Small intestine (tissue), 7 donors: ENCODE measurements around the gene CNMD. TPM values are rescaled to one million over a fixed set of nuclear protein-coding genes. Genes with fewer than 3 reads are reported as not detected.
A peak's percentile ranks its signal among the peaks of the same experiment; 100 is the strongest.

Experiments
- DNase-seq, 2 donors: peaks; one replicate each; pipeline versions ENCODE4 v3.0.0 to v3.0.0-alpha.2; 2013
- FAIRE-seq: peaks from 2 replicates; lab custom pipeline; 2012; peaks lifted over from hg19 to GRCh38; lab: Jason Lieb, UNC
- H3K27ac ChIP-seq, 3 donors: one replicate each; pipeline ENCODE4 v1.5.1; 2013; ENCODE audit warnings: low read length in 2 of 3, mild to moderate bottlenecking in 2 of 3, control low read depth in 1 of 3, inconsistent platforms in 1 of 3, low read depth in 1 of 3, moderate library complexity in 1 of 3
- H3K27me3 ChIP-seq, 3 donors: one replicate each; pipeline ENCODE4 v1.6.1; 2013; ENCODE audit warnings: low read length in 3 of 3, inconsistent platforms in 1 of 3; ENCODE audit not compliant: control insufficient read depth in 3 of 3, insufficient read depth in 3 of 3
- H3K36me3 ChIP-seq, 3 donors: one replicate each; pipeline ENCODE4 v1.6.1; 2013; ENCODE audit warnings: low read length in 3 of 3, inconsistent platforms in 1 of 3, low read depth in 1 of 3, mild to moderate bottlenecking in 1 of 3, moderate library complexity in 1 of 3; ENCODE audit not compliant: control insufficient read depth in 3 of 3, insufficient read depth in 2 of 3
- H3K4me1 ChIP-seq, 3 donors: one replicate each; pipeline ENCODE4 v1.6.1; 2013; ENCODE audit warnings: low read length in 2 of 3, inconsistent platforms in 1 of 3, low read depth in 1 of 3, mild to moderate bottlenecking in 1 of 3, moderate library complexity in 1 of 3; ENCODE audit not compliant: control insufficient read depth in 3 of 3, insufficient read depth in 2 of 3
- H3K4me3 ChIP-seq, 3 donors: one replicate each; pipeline ENCODE4 v1.5.1; 2013; ENCODE audit warnings: low read length in 3 of 3, control low read depth in 1 of 3, inconsistent platforms in 1 of 3, low read depth in 1 of 3, mild to moderate bottlenecking in 1 of 3, moderate library complexity in 1 of 3
- H3K9me3 ChIP-seq, 2 donors: one replicate each; pipeline ENCODE4 v1.6.1; 2013; ENCODE audit warnings: low read depth in 1 of 2, low read length in 1 of 2; ENCODE audit not compliant: control insufficient read depth in 2 of 2, insufficient read depth in 1 of 2
- WGBS, 3 donors: extraction: QIAGEN DNeasy Blood & Tissue Kit; methylation state at CpG; one replicate each; pipeline ENCODE4 v1.1.7; 2013; 5-methylcytosine and 5-hydroxymethylcytosine counted together
- polyA plus RNA-seq, 4 donors: library from polyadenylated mRNA; stranded (reverse) in 3 of 4; unstranded in 1 of 4; fragments of 200-250 nt in 3 of 4; fragments of 120-200 nt in 1 of 4; gene quantifications; one replicate each; pipeline versions ENCODE4 v1.2.1 to v1.2.3, GENCODE V29; 2013
- donor health status: healthy with polysubstance abuse.
- donor health status: control.
- donor health status: control.
- donor health status: Bipolar disorder and iron deficiency.
- donor health status: healthy.

CNMD gene
- polyA plus RNA-seq, 4 donors, result 0.04 to 0.18 TPM; not detected in 2

DNA sequence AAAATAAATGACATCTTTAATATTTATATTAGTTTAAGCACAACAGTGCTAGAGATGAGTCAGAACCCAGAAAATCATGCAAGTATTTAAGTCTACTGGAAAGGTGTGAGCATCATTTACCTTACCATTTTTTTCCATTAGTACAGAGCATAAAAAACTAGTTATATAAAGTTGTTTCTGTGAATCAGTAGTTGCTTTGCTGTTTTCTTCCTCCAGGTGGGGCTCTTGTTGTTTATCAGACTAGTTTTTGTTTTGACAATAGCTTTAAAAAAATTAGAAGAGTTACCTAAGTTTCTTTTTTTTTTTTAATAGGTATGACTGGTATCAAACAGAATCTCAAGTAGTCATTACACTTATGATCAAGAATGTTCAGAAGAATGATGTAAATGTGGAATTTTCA, 74.3 kb downstream of the CNMD start:
- no peak for FAIRE-seq

DNA sequence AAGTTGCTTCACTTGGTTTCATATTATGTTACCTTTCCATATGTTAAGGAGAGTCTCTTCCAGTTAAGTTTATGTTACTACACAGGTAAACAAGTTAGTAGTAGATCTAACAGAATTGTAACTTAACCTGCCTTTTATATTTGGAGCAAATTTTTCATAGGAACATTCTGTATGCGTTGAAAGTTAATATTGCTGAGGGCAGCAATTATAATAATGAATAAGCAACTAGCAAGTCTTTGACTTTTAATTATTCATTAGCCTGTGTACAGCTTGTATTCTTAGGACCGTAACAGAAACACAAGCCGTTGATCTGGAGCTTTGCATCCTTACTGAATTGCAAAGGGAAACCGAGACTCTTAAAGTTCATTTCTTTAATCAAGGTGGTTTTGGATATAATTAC, 75.3 kb downstream of the CNMD start:
- 98 to 99% (median 98%) methylated on average over 4 of the region's 4 CpGs for WGBS, 3 donors
- H3K4me1 ChIP-seq, result no peaks in the 10 kb centered on the region
- FAIRE-seq (no peak), DNase-seq (no peak)
- no peaks in the 10 kb centered on the region for H3K27me3 ChIP-seq
- H3K4me3 ChIP-seq, result no peak overlapping the region
- no peak overlapping the region for H3K27ac ChIP-seq
- H3K36me3 ChIP-seq, result peaks cover 11 to 25% (median 12%) of the 10 kb centered on the region in 3 donors
- H3K9me3 ChIP-seq, result no peaks in the 10 kb centered on the region

More for the DNA sequence above, 74.3 kb downstream of the CNMD start:
- DNase-seq, result peak in 1 of 2 donors; percentile 9
- peaks cover 11 to 26% (median 12%) of the 10 kb centered on the region in 3 donors for H3K36me3 ChIP-seq
- no peak overlapping the region for H3K4me3 ChIP-seq
- no peak overlapping the region for H3K27ac ChIP-seq
- no peaks in the 10 kb centered on the region for H3K27me3 ChIP-seq
- no peaks in the 10 kb centered on the region for H3K9me3 ChIP-seq
- no peaks in the 10 kb centered on the region for H3K4me1 ChIP-seq

DNA sequence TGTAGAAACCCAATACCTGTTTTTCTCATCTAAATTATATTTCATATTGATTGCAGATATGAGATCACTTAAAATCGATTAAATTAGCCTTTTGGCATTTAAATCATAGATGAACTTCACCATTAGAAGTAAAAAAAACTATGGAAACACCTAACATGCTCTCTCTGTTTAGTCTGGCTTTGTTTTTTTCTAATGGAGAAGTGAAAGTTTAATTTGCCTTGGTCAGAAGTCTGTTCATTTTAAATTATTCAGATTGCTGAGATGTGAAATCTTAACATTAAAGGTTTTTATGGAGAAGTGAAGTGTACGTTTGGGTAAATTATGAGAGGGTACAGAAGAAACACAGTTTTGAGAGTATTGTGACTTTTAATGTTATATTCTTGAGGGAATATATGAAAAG, 80.3 kb downstream of the CNMD start:
- no peak for FAIRE-seq
- WGBS, 3 donors, result 82 to 91% (median 89%) methylated on average over 2 of the region's 2 CpGs
- H3K36me3 ChIP-seq, result peaks cover 2 to 14% (median 5%) of the 10 kb centered on the region in 3 donors

More for the DNA sequence above, 80.3 kb downstream of the CNMD start:
- H3K27me3 ChIP-seq, result no peaks in the 10 kb centered on the region
- no peak overlapping the region for H3K4me3 ChIP-seq
- H3K27ac ChIP-seq, result no peak overlapping the region
- H3K9me3 ChIP-seq, result no peaks in the 10 kb centered on the region
- H3K4me1 ChIP-seq, result no peaks in the 10 kb centered on the region
- no peak for DNase-seq

Other genes with a start within 250 kb of the CNMD start
- gene HNRNPA1L2, start 97.4 kb downstream of the CNMD start, polyA plus RNA-seq, result 10 to 100 TPM in 1 of 4 donors, 1 to 10 TPM in 2, under 1 TPM in 1; 0.45 to 13.2 (median 4.7) TPM
- 10 to 100 TPM; 39.6 to 47.5 (median 45.6) TPM for gene SUGT1, start 87.0 kb downstream of the CNMD start, polyA plus RNA-seq
- 1 to 10 TPM in 1 of 4 donors, under 1 TPM in 1, not detected in 2; 0.78 to 3.1 TPM for gene PCDH8, start 108.8 kb upstream of the CNMD start, polyA plus RNA-seq